Stimulated activated CD8-positive, alpha-beta memory T cell treated with anti-CD3 and anti-CD28 coated beads, Interleukin-7, amount 100 ng/mL, for 4 hours (primary cell): ENCODE results near the gene TRIP13.
"Not testable (repeated sequence)": the region's sequence is repeated elsewhere in the genome, so short reads cannot be mapped to it uniquely, and the experiment has no call there.

Experiments used
- DNase-seq, 2 donors: peaks; one replicate each; pipeline ENCODE4 v3.0.0-alpha.2; 2020; ENCODE audit warnings: low read depth in 2 of 2

Gene TRIP13

DNA sequence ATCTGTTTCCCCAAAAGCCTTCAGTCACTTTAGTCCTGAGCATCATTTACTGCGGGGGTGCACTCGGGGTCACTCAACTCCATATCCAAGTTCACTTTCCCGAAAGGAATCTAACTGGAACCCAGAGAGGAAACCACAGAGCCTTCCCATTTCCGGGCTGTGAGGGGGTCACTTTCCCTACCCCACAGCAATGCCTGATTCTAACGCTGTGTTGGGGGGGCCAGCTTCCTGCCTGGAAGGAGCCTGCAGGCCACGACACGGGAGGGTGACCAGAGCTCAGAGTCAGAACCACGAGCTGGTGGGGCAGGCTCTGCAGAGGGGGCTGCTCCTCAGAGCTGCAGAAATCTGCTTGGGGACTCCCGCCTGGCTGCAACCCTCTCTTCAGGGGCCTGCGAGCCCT is 20.4 kb upstream of the TRIP13 start:
- DNase-seq = no peak

DNA sequence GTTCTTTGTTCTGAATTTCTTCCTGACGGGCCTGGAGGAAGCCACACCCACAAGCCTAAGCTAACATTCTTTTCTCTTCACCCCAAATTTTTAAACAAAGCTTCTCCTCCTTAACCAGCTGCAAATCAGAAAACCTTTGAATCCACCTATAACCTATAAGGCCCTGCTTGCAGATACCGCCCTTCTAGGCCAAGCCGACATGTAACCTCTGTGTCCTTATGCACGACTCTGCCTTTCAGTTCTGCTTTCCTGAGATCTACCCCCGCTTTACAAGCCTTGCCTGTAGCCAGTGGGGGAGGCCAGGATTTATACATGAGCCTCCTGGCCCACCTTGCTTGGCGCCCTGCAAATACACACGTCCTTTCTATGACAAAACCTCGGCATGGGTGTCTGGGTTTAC is 19.4 kb upstream of the TRIP13 start:
- no peak for DNase-seq

DNA sequence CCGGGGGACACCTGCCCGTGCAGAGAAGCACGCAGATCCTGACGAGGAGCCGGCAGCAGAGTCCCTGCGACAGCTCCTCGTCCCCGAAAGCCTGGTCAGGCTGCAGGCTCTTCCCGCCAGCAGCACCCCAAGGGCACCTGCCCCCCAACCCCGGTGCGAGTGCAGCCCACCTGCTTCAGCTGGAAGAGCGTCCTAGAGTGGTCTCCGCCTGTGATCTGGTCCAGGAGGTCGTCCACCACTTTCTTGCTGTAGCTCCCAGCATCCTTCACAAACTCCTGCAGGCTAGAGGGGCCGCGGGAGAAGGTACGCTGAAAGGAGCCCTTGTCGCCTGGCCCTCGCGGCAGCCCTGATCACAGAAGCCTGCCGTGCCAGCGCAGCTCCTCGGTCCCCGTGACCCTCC is 16.8 kb upstream of the TRIP13 start:
- DNase-seq = no peak

DNA sequence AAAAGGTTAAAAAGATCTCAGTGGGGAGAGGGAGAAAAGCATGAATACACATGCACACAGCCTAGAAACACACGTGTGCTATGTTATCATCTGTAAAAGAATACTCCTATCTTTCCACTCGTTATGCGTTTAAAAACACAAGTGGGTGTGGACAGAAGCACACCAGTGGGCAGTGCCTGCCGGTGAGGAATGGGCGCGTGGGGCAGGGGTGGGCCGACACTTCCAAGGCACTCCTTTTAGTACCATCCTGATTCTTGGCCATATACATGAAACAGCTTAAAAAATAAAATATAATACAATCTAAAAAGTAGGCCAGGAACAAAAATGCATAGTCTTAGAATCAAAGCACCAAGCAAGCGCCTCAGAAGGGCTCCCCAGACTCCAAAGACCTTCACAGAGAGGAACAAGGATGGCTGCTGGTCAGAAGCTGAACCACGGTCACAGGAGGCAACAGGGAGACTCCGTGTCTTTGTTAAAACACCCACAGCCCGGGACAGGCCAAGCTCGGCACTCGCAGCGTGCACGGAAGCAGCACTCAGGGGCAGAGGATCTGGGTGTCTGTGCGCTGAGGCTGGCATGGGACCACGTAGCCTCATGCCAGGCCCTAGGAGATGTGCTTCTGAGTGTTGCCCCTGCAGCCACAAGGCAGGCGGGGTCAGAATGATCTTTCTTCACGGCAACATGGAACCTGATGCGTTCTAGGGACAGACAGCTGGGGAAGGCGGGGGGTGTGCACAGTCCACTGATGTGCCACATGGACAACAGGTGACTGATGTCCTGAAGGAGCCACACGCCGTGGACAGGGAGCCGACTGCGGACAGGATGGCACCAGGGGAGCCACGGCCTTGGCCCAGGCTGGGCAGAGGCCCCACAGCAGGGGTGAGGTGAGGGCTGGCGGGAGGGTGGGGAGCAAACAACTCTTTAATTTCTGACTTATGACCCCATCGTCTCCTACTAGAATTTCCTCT is 16.0 kb upstream of the TRIP13 start:
- DNase-seq = no peak

DNA sequence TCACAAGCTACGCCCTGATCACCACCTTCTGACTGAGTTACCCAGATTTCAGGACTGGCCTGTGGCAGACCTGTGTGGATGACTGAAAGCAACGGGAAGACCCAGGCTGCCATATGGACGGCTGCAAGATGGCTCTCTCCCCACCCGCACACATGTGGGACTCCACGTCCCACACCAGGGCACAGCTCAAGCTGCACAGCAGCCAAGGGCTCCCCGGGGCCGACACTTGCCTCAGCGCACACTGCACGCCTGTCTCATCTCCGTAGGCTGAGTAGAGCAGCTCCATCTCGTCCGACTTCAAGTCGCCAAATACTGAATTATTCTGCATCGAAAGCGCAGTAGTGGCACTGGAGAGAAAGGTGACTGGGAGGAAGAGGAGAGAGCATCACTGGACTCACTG is 14.6 kb upstream of the TRIP13 start:
- DNase-seq = no peak

DNA sequence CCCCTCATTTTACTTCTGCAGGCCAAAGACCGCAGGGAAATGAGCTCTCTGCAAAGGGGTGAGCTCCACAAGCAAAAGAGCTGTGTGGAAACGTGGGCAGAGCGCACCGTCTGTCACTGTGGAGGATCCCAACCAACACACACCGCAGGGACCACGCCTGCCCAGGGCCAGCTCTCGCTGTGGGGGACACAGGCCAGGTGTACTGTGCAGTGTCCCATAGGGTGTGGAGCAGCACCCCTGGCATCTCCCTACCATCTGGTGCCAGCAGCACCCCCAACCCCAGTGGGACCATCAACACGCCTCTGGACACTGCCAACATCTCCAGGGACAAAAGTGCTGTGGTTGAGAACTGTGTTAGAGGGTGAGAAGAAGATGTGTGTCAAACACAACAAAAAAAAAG is 14.0 kb upstream of the TRIP13 start:
- DNase-seq = not testable (repeated sequence)

DNA sequence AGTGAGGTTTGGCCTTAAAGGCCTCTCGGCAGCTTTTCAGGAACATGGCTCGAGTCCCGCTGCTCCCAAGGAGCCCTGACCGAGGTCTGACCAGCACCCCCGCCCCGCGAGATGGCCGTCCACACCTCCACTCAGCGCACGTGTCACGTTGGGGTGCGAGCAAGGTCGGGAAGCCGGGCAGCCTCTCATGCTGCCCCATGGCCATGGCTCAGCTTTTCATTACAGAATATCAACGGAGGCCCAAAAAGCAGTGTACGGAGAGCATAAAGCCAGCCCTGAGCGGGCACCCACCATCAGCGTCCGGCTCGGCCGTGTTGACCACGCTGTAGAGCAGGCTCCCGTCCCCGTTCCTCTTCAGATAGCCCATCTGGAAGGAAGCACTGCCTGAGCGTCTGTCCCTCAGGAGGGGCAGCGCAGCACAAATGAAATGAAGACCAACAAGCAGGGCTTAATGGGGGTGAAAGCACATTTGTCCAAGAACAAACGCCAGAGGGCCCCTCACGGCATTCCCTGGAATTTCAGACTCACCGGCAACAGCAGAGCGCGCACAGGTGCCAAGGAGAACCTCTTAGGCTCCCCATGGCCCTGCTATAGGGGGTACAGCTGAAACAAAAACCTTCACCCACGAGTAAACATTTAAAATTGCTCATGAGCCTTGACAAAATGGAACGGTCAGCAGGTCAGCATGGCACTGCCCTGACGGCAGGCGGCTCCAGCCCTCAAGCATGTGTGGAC is 11.7 kb upstream of the TRIP13 start:
- DNase-seq = no peak

DNA sequence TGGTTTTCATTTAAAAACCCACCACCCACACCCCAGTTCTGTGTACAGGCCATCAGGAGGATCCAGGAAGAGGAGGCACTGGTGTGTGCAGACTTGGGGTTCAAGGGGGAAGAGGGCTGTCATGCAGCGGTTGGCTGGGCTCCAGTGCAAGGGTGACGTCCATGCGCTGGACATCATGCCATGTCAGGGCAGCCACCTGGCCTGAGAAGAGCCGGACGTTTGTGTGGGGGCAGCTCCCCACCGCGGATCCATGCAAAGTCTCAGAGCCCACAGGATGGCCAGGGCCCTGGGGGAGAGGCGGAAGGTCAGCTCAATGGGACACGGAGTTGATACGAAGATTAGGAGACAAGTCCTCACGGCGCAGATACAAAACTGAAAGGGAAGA is 11.1 kb upstream of the TRIP13 start:
- DNase-seq = no peak

DNA sequence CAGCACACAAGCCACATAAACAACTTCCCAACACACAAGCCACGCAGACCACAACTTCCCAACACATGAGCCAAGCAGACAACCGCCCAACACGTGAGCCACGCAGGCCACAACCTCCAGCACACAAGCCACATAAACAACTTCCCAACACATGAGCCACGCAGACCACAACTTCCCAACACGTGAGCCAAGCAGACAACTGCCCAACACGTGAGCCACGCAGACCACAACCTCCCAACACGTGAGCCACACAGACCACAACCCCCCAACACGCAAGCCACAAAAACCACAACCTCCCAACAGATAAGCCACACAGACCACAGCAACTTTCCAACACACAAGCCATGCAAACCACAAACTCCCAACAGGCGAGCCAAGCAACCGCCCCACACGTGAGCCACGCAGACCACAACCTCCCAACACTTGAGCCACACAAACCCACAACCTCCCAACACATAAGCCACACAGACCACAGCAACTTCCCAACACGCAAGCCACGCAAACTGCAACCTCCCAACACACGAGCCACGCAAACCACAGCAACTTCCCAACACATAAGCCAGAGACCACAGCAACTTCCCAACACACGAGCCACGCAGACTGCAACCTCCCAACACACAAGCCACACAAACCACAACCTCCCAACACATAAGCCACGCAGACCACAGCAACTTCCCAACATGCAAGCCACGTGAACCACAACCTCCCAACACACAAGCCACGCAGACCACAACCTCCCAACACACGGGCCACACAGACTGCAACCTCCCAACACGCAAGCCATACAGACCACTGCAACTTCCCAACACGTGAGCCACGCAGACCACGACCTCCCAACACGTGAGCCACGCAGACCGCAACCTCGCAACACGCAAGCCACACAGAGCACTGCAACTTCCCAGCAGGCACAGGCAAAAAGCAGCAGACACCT is 10.2 kb upstream of the TRIP13 start:
- no peak for DNase-seq

DNA sequence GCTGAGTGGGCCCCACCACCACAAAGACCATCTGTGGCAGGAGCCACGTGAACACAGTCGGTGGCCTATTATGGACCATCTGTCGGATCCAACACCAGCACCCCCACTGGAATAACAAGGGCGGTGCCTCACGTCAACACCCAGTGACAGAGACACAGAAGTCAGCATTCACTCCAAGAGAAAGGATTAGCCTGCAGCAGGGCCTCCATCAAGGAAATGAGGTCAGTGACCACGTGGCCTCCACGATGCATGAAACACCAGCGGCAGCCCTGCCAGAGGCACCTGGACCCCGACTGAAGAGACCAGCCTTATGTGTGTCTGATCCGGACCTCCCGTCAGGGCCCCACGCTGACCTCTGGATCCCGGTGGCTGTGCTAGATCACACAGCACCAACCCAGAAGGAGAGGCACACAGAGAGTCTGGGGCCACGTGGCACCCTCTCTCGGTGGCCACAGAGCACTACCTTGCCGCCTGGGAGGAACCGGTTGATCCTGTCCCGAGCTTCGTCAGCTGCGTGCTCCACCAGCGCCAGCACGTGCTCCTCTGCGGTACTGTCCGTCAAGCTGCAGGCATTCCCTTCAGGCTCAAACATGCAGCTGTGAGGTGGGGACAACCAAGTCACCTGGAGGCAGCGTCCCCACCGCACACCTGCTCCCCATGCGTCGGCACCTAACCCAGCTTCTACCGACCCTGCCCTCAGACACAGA is 9.1 kb upstream of the TRIP13 start:
- DNase-seq = no peak

DNA sequence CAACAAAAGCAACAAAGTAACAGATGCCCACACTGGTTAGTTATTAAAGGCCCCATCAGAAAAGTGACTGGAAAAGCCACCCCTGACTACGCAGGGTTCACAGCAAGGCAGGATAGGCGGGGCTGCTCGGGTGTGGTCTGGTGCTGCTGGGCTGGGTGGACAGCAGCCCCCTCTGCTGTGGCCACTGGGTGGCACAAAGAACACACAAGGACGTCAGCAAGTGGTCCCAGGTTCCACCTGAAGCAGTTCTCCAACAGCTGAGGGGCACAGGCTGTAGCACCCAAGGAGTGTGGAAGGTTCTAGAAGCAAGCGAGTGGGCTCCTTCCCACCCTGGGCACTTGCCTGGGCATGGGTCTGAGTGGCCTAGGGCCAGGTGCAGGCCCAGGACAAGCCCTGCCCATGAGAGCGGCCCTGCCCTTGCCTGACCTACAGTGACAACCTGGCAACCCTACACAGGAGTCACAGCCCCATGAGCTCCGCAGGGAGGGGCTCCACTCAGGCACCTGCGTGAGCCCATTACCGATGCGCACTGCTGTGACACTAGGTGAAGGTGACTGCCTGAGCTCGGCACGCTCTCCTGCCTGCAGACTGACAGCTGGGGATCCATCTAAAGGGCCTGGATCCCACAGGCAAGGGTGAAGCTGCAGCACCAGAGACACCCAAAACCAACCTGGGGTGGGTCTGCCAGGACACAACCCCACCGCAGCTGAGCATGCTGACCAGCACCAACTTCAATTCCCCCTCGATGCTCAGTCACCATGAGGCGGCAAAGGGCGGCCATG is 8.1 kb upstream of the TRIP13 start:
- no peak for DNase-seq

DNA sequence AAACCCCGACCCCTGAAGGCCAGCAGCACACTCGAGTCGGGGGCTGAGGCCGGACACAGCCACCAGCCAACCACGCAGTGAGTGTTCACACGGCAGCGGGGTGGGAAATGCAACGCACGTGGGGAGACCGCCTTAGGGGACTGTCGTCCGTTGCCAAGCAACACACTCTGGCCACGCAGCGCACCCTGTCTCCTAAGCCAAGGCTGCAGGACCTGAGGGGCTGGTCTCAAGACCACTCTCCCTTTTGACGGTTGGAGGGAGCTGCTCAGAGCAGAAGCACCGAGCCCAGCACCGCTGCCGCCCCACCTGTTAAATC is 7.6 kb upstream of the TRIP13 start:
- DNase-seq = no peak

DNA sequence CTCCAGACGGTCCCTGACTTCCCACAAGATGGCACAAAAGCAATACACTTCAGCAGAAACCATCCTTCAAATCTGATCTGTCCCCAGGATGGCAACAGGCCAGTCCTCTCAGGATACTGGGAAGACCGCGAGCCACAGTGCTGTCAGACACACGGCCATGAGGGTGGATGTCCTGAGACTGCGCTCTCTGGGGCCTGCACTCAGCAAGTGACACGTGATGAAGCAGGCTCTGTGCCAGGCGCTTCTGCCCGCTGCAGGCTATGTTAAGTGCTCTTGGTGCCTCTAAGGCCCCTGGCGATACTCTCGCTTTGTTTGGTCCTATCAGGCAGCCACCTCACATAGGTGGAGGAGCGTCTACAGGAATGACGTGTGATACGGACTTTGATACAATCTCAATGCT is 7.2 kb upstream of the TRIP13 start:
- DNase-seq = no peak

DNA sequence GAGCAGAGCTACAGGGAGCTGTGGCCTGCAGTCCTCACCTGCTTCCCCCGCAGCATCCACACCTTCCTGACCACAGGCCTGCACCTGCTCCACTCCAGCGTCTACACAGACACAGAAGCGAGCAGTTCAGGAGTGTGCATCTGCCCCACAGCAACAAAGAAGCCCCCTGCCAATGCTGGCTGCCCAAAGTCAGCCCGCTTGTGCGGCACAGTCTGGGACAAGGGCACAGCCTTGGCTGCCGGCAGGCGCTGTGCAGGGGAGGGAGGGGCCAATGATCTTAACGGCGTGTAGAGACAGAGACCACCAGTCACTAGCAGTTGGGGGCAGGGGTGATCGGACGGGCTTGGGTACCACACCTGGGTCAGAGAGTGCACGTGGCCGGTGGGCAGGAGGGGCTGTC is 6.6 kb upstream of the TRIP13 start:
- no peak for DNase-seq

DNA sequence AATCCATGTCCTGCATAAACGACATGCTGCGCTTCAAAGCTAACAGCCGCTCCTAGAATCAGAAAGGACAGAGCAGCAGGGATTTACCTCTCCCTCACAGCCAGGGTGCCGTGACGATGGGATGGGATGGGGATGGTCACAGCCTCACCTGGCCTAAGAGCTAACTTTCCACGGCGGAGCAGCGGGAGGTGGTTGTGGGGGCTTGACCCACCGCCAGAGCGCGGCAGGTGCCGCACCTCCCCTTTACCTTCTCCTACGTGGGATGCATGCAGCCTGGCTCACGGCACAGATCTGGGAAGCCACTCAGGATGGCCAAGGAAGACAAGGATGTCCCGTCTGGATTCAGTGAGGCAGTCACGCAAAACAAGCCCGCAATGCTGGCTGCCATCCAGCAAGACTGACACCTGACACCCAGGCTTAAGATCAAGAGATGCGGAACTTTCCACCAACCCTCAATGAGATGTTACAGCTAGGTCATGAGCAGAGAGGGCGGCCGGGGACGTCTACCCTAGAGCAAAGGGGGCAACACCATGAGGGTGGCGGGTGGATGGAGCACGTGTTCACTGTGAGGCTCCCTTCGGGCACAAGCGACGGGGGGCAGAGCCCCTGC is 5.9 kb upstream of the TRIP13 start:
- DNase-seq = no peak

DNA sequence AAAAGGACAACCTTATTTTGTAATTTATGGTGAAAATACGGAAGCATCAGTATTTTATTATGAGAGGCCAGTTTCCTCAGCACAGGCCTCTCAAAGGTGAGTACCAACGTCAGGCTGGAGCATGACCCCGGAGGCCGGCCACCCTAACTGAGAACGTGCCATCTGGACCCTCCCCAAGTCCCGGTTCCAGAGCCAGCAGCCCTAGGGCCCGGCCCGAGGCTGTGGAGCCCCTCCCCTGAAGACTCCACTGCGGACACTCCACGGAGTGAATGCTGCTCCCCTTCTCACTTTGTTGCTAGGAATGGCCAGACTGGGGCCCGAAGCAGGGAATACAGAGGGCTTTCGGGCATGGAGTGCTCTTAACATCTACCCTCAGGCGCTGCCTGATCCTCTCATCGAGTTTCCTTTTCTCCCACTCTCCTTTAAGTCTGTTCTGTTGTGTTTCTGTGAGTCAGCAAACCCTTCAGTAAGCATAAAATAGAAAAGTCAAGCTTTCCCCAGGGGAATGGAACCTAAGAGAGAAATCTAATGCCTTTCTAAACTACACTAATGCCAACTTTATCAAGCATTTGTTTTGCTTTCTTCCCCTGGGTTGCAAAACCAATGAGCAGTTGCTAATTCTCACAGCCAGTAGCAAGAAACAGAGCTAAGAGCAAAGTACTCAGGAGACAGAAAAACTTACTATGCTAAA is 4.6 kb upstream of the TRIP13 start:
- DNase-seq = no peak

DNA sequence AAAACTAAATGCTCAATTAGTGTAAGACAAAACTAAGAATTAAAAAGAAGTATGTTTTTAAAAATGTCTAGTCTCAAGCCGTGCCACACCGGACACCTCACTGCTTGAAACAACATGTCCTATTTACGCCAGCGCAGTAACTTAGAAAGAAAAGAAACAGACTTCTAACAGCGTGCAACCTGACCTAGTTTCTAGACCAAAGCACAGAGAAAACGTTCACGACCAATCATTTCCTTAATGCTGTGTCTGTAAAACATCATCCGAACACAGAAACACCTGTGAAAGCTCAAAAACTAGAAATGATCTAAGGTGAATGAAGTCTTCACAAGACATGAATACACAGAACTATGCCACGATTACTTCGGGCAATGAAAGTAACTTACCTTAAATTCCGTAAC is 4.0 kb upstream of the TRIP13 start:
- DNase-seq = no peak

DNA sequence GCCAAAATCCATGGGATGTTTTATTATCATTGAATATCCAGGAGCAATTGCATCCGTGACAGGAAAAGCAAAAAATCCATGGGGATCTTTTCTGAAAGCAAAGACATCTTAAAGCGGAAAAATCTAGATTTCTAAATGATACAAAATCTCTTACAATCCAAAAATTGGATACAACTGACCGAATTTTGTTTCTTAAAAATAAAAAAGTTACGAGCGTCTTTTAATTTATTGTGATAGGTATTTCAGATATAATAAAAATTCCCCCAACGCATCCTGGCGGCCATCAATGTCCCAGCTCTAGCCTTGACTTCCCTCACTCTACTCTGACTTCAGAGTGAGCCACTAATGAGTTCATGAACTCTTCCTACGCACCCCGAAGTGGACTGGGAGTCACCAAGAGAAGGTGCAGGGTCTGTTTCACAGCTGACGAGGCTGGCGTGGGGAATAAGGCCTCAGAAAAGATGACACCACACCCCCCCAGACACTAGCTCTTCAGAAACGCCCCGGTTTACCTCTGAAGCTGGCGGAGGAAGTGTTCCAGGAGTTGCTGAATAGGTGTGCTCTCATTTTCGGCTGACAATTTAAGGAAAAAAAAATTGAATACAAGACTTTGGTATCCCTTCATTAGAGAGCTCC is 3.5 kb upstream of the TRIP13 start:
- DNase-seq = no peak

DNA sequence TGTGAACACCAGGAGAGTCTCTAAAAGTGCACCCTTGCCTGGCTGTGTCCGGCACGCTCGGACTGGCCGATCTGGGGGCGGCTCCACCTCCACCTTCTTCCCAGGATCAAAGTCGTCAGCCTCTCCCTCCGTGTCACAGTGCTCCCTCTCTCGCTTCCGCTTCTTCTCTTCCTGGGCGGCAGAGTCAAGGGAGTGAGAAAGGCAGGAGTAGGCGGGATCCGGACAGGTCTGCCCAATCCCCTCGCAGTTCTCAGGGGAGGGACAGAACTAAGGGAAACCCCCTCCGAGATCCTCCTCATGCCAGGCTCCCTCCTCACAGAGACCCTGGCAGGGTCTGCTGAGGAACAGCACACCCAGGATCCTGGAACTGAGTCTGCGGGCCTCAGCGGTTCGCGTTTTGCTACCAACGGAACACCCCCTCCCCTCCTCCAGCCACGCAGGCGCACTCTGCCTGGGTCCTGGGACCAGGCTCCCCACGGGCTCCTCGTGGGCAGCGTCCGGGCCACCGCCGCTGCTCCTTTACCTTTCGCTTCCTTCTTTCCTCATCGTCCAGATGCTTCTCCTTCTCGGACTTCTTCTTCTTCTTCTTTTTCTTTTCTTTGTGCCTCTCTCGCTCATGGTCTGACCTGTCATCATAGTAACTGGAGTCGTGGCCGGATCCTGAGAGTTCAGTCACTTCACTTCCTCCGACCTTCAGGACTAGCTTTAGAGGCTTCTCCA is 1.4 kb upstream of the TRIP13 start:
- no peak for DNase-seq
